Thymus (tissue), 11 donors: ENCODE data around the gene TAS2R38. TPM values are rescaled to one million over a fixed set of nuclear protein-coding genes. Genes with fewer than 3 reads are reported as not detected.

ENCODE experiments used
- DNase-seq, 9 donors: peaks; one replicate each; pipeline ENCODE4 v3.0.0-alpha.2; 2013; ENCODE audit warnings: low spot score in 9 of 9, low read depth in 6 of 9, missing footprints in 1 of 9
- H3K27ac ChIP-seq, 2 donors: one replicate each; pipeline ENCODE4 v1.5.1; 2013; ENCODE audit warnings: control low read depth in 1 of 2, low read depth in 1 of 2, low read length in 1 of 2, mild to moderate bottlenecking in 1 of 2, moderate library complexity in 1 of 2
- H3K27me3 ChIP-seq, 2 donors: one replicate each; pipeline ENCODE4 v1.5.1; 2013; ENCODE audit warnings: low read length in 1 of 2; ENCODE audit not compliant: control insufficient read depth in 2 of 2, insufficient read depth in 1 of 2
- H3K36me3 ChIP-seq, 2 donors: one replicate each; pipeline ENCODE4 v1.5.1; 2013; ENCODE audit warnings: low read length in 1 of 2, mild to moderate bottlenecking in 1 of 2, moderate library complexity in 1 of 2; ENCODE audit not compliant: control insufficient read depth in 2 of 2, insufficient read depth in 2 of 2
- H3K4me1 ChIP-seq, 2 donors: one replicate each; pipeline ENCODE4 v1.5.1; 2013; ENCODE audit warnings: low read length in 2 of 2; ENCODE audit not compliant: control insufficient read depth in 2 of 2, insufficient read depth in 2 of 2
- H3K4me3 ChIP-seq, 2 donors: one replicate each; pipeline ENCODE4 v1.5.1; 2013; ENCODE audit warnings: low read length in 2 of 2, control low read depth in 1 of 2, mild to moderate bottlenecking in 1 of 2
- H3K9me3 ChIP-seq, 2 donors: one replicate each; pipeline ENCODE4 v1.5.1; 2013; ENCODE audit warnings: low read length in 1 of 2, mild to moderate bottlenecking in 1 of 2; ENCODE audit not compliant: control insufficient read depth in 2 of 2, insufficient read depth in 1 of 2
- WGBS: extraction: QIAGEN DNeasy Blood & Tissue Kit; methylation state at CpG from one replicate; pipeline ENCODE4 v1.1.7; 2013; 5-methylcytosine and 5-hydroxymethylcytosine counted together
- polyA plus RNA-seq: library from polyadenylated mRNA; stranded (reverse); fragments of 200-250 nt; gene quantifications from one replicate; pipeline ENCODE4 v1.2.3, GENCODE V29; 2013
- total RNA-seq: library from RNA; stranded (reverse); fragments of 120-200 nt; gene quantifications from one replicate; pipeline ENCODE4 v1.2.4, GENCODE V29; 2013
- donor health status: healthy.

Gene TAS2R38
- total and polyA plus RNA-seq, 2 donors: 0.05 TPM; not detected in 1

DNA sequence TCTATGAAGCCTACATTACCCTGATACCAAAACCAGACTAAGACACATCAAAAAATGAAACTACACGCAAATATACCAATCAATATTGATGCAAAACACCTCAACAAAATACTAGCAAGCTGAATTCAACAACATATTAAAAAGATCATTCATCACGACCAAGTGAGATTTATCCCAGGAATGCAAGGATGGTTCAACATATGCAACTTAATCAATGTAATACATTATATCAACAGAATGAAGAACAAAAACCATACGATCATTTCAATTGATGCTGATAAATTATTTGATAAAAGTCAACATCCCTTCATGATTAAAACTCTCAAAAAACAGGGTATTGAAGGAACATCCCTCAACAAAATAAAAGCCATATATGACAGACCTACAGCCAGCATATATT is 32.5 kb downstream of the TAS2R38 start:
- H3K27ac ChIP-seq: no peak overlapping the region
- 98% methylated on average over 3 of the region's 3 CpGs for WGBS
- H3K4me1 ChIP-seq: no peaks in the 10 kb centered on the region
- H3K36me3 ChIP-seq: no peaks in the 10 kb centered on the region
- H3K9me3 ChIP-seq: no peaks in the 10 kb centered on the region
- H3K4me3 ChIP-seq: no peak overlapping the region
- DNase-seq: no peak
- no peaks in the 10 kb centered on the region for H3K27me3 ChIP-seq

- Histone ChIP-seq H3K4me3 (no peak overlapping the region), H3K27ac (no peak overlapping the region), H3K27me3 (no peaks in the 10 kb centered on the region), H3K36me3 (no peaks in the 10 kb centered on the region), H3K4me1 (no peaks in the 10 kb centered on the region), H3K9me3 (no peaks in the 10 kb centered on the region)
- no peak for DNase-seq
- 96% methylated on average over 5 of the region's 5 CpGs for WGBS
Measured at GRCh38 chr7:141930211-141930610, 43.4 kb downstream of the TAS2R38 start.

DNA sequence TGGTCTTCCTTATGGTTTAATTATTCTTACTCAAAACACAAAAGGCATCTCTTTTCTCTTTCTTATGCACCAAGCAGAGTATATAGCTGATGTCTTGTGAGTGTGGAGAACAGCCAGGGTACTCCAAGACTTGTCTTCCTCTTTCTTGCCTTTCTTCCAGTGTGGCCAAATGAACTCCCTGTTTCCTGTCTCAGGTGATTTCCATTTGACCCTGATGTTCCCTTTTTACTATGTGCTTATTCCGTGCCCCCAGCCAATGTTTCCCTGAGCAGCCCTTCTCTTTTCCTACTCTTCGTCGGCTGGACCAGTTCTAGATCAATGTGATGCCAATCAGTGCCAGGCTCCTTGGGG is 44.8 kb downstream of the TAS2R38 start:
- Histone ChIP-seq H3K27ac (no peak overlapping the region), H3K4me3 (no peak overlapping the region), H3K9me3 (no peaks in the 10 kb centered on the region), H3K27me3 (no peaks in the 10 kb centered on the region), H3K36me3 (no peaks in the 10 kb centered on the region), H3K4me1 (no peaks in the 10 kb centered on the region)
- WGBS: 94% methylated on average over 3 of the region's 3 CpGs
- DNase-seq: no peak

GRCh38 chr7:141928146-141928844 is 45.3 kb downstream of the TAS2R38 start:
- Histone ChIP-seq H3K9me3 (no peaks in the 10 kb centered on the region), H3K27me3 (no peaks in the 10 kb centered on the region), H3K36me3 (no peaks in the 10 kb centered on the region), H3K27ac (no peak overlapping the region), H3K4me3 (no peak overlapping the region), H3K4me1 (no peaks in the 10 kb centered on the region)
- DNase-seq: no peak
- 40% methylated on average over 2 of the region's 2 CpGs for WGBS

Other genes with a start within 250 kb of the TAS2R38 start
- 233 TPM for gene SSBP1, start 235.4 kb downstream of the TAS2R38 start, total RNA-seq
- 191 TPM for gene SSBP1, start 235.4 kb downstream of the TAS2R38 start, polyA plus RNA-seq
- gene TAS2R3, start 209.7 kb downstream of the TAS2R38 start, total RNA-seq: 0.52 TPM
- gene TAS2R3, start 209.7 kb downstream of the TAS2R38 start, polyA plus RNA-seq: not detected
- gene TAS2R4, start 197.1 kb downstream of the TAS2R38 start, total RNA-seq: 0.38 TPM
- gene TAS2R4, start 197.1 kb downstream of the TAS2R38 start, polyA plus RNA-seq: 0.41 TPM
- 0.57 TPM for gene TAS2R5, start 183.6 kb downstream of the TAS2R38 start, total RNA-seq
- 1.6 TPM for gene TAS2R5, start 183.6 kb downstream of the TAS2R38 start, polyA plus RNA-seq
- 0.47 TPM for gene PRSS37, start 132.3 kb downstream of the TAS2R38 start, total RNA-seq
- 2.6 TPM for gene PRSS37, start 132.3 kb downstream of the TAS2R38 start, polyA plus RNA-seq
- not detected for gene OR9A4, start 57.4 kb downstream of the TAS2R38 start, total RNA-seq
- not detected for gene OR9A4, start 57.4 kb downstream of the TAS2R38 start, polyA plus RNA-seq
- gene CLEC5A, start 26.8 kb downstream of the TAS2R38 start, total RNA-seq: 0.57 TPM
- gene CLEC5A, start 26.8 kb downstream of the TAS2R38 start, polyA plus RNA-seq: 0.46 TPM
- 0.33 TPM for gene MGAM, start 22.1 kb upstream of the TAS2R38 start, total RNA-seq
- gene MGAM, start 22.1 kb upstream of the TAS2R38 start, polyA plus RNA-seq: 0.34 TPM
- 0.09 TPM for gene MGAM2, start 137.9 kb upstream of the TAS2R38 start, total RNA-seq
- 0.02 TPM for gene MGAM2, start 137.9 kb upstream of the TAS2R38 start, polyA plus RNA-seq